Colonic mucosa (tissue), 4 donors: ENCODE results near the gene STX5. TPM values are rescaled to one million over a fixed set of nuclear protein-coding genes. Genes with fewer than 3 reads are reported as not detected.
"Not testable (repeated sequence)": the region's sequence is repeated elsewhere in the genome, so short reads cannot be mapped to it uniquely, and the experiment has no call there.

Source experiments
- DNase-seq: peaks from one replicate; pipeline ENCODE4 v3.0.0-alpha.2; 2020
- H3K27ac ChIP-seq: fragments of 200-600 bp; one replicate; pipeline ENCODE4 v1.8.0; 2021
- H3K27me3 ChIP-seq: fragments of 200-600 bp; one replicate; pipeline ENCODE4 v1.8.0; 2021
- H3K36me3 ChIP-seq: fragments of 200-600 bp; one replicate; pipeline ENCODE4 v1.8.0; 2021
- H3K4me1 ChIP-seq: fragments of 200-600 bp; one replicate; pipeline ENCODE4 v1.8.0; 2021; ENCODE audit warnings: mild to moderate bottlenecking
- H3K4me3 ChIP-seq: fragments of 200-600 bp; one replicate; pipeline ENCODE4 v1.8.0; 2021
- H3K9ac ChIP-seq, 2 donors: one replicate each; pipeline ENCODE4 v1.7.0; 2013; ENCODE audit warnings: control low read depth in 2 of 2, low read depth in 2 of 2, low read length in 2 of 2
- H3K9me3 ChIP-seq: fragments of 200-600 bp; one replicate; pipeline ENCODE4 v1.8.0; 2021
- intact Hi-C: fragments of 100-400 bp; cut with DNase I; formaldehyde crosslinking; loops from one replicate; pipeline ENCODE4 v1.14.1; 2022
- total RNA-seq, 2 donors: library from RNA; stranded (reverse); fragmentation: NEBNext Ultra II Directional in 1 of 2; extraction: Animal tissue kit (Norgen Biotek cat#: 25700) in 1 of 2; gene quantifications; one replicate each; pipeline ENCODE4 v1.2.1, GENCODE V29; 2021
- TF ChIP-seq, protein P1 (sequence below): fragments of 200-600 bp; IDR thresholded peaks from one replicate; pipeline ENCODE4 v1.8.0; 2022; ENCODE audit warnings: antibody characterized with exemption, mild to moderate bottlenecking
- donor health status: healthy.
- donor health status: DM: no; HTN: no; CAD: no.
- donor health status: DM: no; HTN: no; CAD: no.

The STX5 gene
- total RNA-seq, 2 donors from 2014 or later, result 38.0 to 43.3 TPM

DNA sequence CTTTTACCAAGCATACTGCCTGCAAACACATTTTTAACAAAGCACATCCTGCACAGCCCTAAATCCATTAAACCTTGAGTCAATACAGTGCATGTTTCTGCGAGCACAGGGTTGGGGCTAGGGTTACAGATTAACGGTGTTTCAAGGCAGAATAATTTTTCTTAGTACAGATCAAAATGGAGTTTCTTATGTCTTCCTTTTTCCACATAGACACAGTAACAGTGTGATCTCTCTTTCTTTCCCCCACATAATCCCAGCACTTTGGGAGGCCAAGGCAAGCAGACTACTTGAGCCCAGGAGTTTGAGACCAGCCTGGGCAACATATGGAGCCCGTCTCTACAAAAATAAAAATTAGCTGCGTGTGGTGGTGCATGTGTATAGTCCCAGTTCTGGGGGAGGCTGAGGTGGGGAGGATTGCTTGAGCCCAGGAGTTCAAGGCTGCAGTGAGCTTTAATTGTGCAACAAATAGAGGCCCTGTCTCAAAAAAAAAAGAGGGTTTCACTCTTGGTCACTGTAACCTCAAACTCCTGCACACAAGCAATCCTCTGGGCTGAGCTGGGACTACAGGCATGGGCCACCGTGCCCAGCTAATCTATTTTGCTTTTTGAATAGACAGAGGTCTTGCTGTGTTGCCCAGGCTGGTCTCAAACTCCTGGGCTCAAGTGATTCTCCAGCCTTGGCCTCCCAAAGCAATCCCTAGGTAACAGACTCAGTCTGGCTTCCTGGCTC lies 29.1 kb upstream of the STX5 start:
- Histone ChIP-seq H3K27me3 (no peaks in the 10 kb centered on the region), H3K36me3 (no peaks in the 10 kb centered on the region), H3K9ac (no peak overlapping the region), H3K9me3 (no peaks in the 10 kb centered on the region), H3K4me1 (no peaks in the 10 kb centered on the region), H3K27ac (no peak overlapping the region), H3K4me3 (no peak overlapping the region)
- intact Hi-C loops, result loop anchor here (5.0 kb wide), 1 partner anchor 74 kb away; the partner anchor contains the start of gene TMEM179B
- TF ChIP-seq, protein P1, sequence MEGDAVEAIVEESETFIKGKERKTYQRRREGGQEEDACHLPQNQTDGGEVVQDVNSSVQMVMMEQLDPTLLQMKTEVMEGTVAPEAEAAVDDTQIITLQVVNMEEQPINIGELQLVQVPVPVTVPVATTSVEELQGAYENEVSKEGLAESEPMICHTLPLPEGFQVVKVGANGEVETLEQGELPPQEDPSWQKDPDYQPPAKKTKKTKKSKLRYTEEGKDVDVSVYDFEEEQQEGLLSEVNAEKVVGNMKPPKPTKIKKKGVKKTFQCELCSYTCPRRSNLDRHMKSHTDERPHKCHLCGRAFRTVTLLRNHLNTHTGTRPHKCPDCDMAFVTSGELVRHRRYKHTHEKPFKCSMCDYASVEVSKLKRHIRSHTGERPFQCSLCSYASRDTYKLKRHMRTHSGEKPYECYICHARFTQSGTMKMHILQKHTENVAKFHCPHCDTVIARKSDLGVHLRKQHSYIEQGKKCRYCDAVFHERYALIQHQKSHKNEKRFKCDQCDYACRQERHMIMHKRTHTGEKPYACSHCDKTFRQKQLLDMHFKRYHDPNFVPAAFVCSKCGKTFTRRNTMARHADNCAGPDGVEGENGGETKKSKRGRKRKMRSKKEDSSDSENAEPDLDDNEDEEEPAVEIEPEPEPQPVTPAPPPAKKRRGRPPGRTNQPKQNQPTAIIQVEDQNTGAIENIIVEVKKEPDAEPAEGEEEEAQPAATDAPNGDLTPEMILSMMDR, result no peak
- no peak for DNase-seq

DNA sequence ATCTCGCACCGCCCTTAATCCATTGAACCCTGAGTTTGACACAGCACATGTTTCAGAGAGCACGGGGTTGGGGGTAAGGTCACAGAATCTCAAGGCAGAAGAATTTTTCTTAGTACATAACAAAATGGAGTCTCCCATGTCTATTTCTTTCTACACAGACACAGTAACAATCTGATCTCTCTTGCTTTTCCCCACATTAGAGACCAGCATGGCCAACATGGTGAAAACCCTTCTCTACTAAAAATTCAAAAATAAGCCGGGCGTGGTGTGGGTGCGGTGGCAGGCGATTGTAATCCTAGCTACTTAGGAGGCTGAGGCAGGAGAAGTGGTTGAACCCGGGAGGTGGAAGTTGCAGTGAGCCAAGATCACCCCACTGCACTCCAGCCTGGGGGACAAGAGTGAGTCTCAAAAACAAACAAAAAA lies 27.4 kb upstream of the STX5 start:
- H3K4me1 ChIP-seq, H3K9me3 ChIP-seq, H3K9ac ChIP-seq, H3K36me3 ChIP-seq, DNase-seq, H3K27me3 ChIP-seq, H3K27ac ChIP-seq, H3K4me3 ChIP-seq, intact Hi-C loops: not testable (repeated sequence)

DNA sequence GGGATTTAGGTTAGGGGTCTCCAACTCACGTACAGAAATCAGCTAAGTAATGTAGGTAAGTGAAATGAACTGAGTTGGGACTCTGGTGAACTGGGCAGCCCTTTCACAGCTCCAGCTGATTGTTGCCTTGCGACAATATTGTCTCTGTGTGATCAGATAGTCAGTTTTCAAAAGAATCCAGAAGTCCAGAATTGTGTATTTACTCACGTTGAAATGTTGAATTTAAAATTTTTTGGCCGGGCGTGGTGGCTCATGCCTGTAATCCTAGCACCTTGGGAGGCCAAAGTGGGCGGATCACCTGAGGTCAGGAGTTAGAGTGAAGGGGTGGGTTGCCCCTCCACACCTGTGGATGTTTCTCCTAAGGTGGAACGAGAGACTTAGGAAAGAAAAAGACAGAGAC lies 26.4 kb upstream of the STX5 start:
- DNase-seq, result no peak
- TF ChIP-seq, protein P1, result no peak
- intact Hi-C loops, result no loop called here
- no peaks in the 10 kb centered on the region for H3K27me3 ChIP-seq
- no peaks in the 10 kb centered on the region for H3K9me3 ChIP-seq
- H3K36me3 ChIP-seq, result no peaks in the 10 kb centered on the region
- H3K4me3 ChIP-seq, result no peak overlapping the region
- H3K9ac ChIP-seq, result no peak overlapping the region
- no peak overlapping the region for H3K27ac ChIP-seq
- peaks cover 10% of the 10 kb centered on the region for H3K4me1 ChIP-seq

DNA sequence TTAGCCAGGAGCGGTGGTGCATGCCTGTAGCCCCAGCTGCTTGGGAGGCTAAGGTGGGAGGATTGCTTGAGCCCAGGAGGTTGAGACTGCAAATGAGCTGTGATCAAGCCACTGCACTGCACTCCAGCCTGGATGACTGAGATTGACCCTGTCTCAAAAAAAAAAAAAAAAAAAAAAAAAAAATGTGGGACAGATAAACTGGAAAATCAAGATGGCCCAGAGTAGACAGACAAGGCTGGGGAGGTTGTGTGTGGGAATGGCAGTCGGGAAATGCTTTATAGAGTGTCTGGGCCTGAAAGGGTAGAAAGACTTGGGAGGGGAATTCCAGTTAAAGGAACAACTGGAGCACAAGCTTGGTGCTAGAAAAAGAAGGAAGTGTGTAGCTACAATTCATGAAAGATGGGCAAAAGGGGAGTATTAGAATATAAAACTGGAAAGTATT lies 25.7 kb upstream of the STX5 start:
- Histone ChIP-seq H3K4me1 (peaks cover 10% of the 10 kb centered on the region), H3K9ac (no peak overlapping the region), H3K27me3 (no peaks in the 10 kb centered on the region), H3K36me3 (no peaks in the 10 kb centered on the region), H3K4me3 (no peak overlapping the region), H3K27ac (no peak overlapping the region), H3K9me3 (no peaks in the 10 kb centered on the region)
- TF ChIP-seq, protein P1, result no peak
- intact Hi-C loops, result no loop called here
- peak; percentile 21 for DNase-seq

- H3K27ac ChIP-seq, result peak overlapping the region; percentile 66
- TF ChIP-seq, protein P1, result no peak
- H3K36me3 ChIP-seq, result peaks cover 6% of the 10 kb centered on the region
- no peak for DNase-seq
- H3K9ac ChIP-seq, result peak overlapping the region; percentile 54 to 98
- no peaks in the 10 kb centered on the region for H3K27me3 ChIP-seq
- no peaks in the 10 kb centered on the region for H3K9me3 ChIP-seq
- peak overlapping the region; percentile 87 for H3K4me3 ChIP-seq
- intact Hi-C loops, result no loop called here
- H3K4me1 ChIP-seq, result peaks cover 10% of the 10 kb centered on the region
Observed at GRCh38 chr11:62856333-62856895, 24.6 kb upstream of the STX5 start.
